MM.1S (cell line): ENCODE measurements around the gene SLC4A5.
"Not testable (repeated sequence)": the region's sequence is repeated elsewhere in the genome, so short reads cannot be mapped to it uniquely, and the experiment has no call there.

Source experiments
- DNase-seq: peaks from one replicate; pipeline ENCODE4 v3.0.0-alpha.2; 2015
- H2AFZ ChIP-seq: fragments of 300-600 bp; sonication (generic); 2 replicates; pipeline ENCODE4 v1.6.0; 2016; ENCODE audit warnings: antibody characterized with exemption, low read length
- H3F3A ChIP-seq: fragments of 300-600 bp; sonication (generic); 2 replicates; pipeline ENCODE4 v1.6.1; 2016; ENCODE audit warnings: mild to moderate bottlenecking, antibody characterized with exemption, low read length, moderate library complexity, mixed read lengths; ENCODE audit not compliant: insufficient read depth
- H3K27ac ChIP-seq: fragments of 300-600 bp; sonication (generic); 2 replicates; pipeline ENCODE4 v1.5.1; 2016; ENCODE audit warnings: mild to moderate bottlenecking, low read length
- H3K27me3 ChIP-seq: fragments of 300-600 bp; sonication (generic); replicated peaks from 2 replicates; pipeline ENCODE4 v1.6.0; 2016; ENCODE audit warnings: low read length; ENCODE audit not compliant: insufficient read depth
- H3K36me3 ChIP-seq: fragments of 300-600 bp; sonication (generic); replicated peaks from 2 replicates; pipeline ENCODE4 v1.6.1; 2016; ENCODE audit warnings: mild to moderate bottlenecking, low read length, mixed read lengths; ENCODE audit not compliant: insufficient read depth
- H3K4me1 ChIP-seq: fragments of 300-600 bp; sonication (generic); 2 replicates; pipeline ENCODE4 v1.6.1; 2016; ENCODE audit warnings: low read length, mixed read lengths
- H3K4me2 ChIP-seq: fragments of 300-600 bp; sonication (generic); 2 replicates; pipeline ENCODE4 v1.6.0; 2016; ENCODE audit warnings: low read depth, low read length
- H3K4me3 ChIP-seq: fragments of 300-600 bp; sonication (generic); 2 replicates; pipeline ENCODE4 v1.5.1; 2016; ENCODE audit warnings: low read length, mixed read lengths
- H3K79me2 ChIP-seq: fragments of 300-600 bp; sonication (generic); 2 replicates; pipeline ENCODE4 v1.6.1; 2016; ENCODE audit warnings: mixed run types, low read length, mixed read lengths
- H3K9ac ChIP-seq: fragments of 300-600 bp; sonication (generic); 2 replicates; pipeline ENCODE4 v1.6.1; 2016; ENCODE audit warnings: low read length, mixed read lengths
- H3K9me2 ChIP-seq: fragments of 300-600 bp; sonication (generic); replicated peaks from 2 replicates; pipeline ENCODE4 v1.6.1; 2016; ENCODE audit warnings: mild to moderate bottlenecking, low read length, mixed read lengths; ENCODE audit not compliant: insufficient read depth
- H3K9me3 ChIP-seq: fragments of 300-600 bp; sonication (generic); replicated peaks from 2 replicates; pipeline ENCODE4 v1.6.1; 2016; ENCODE audit warnings: mild to moderate bottlenecking, low read length, mixed read lengths; ENCODE audit not compliant: insufficient read depth
- H4K20me1 ChIP-seq: fragments of 300-600 bp; sonication (generic); 2 replicates; pipeline ENCODE4 v1.6.1; 2016; ENCODE audit warnings: mild to moderate bottlenecking, low read length, moderate library complexity, mixed read lengths; ENCODE audit not compliant: insufficient read depth
- EZH2 ChIP-seq: fragments of 300-600 bp; sonication (generic); optimal IDR thresholded peaks from 2 replicates; pipeline ENCODE3; 2017; ENCODE audit warnings: low read depth, mild to moderate bottlenecking, antibody characterized with exemption, low read length, mixed read lengths
- EZH2phosphoT487 ChIP-seq: fragments of 300-600 bp; sonication (generic); IDR thresholded peaks from 2 replicates; pipeline ENCODE4 v1.6.1; 2018; ENCODE audit warnings: antibody characterized with exemption, low read length
- TF ChIP-seq, protein P1 (sequence below): fragments of 300-600 bp; sonication (generic); IDR thresholded peaks from 2 replicates; pipeline ENCODE4 v1.5.1; 2016; ENCODE audit warnings: antibody characterized with exemption, low read length, mixed read lengths

The SLC4A5 gene

DNA sequence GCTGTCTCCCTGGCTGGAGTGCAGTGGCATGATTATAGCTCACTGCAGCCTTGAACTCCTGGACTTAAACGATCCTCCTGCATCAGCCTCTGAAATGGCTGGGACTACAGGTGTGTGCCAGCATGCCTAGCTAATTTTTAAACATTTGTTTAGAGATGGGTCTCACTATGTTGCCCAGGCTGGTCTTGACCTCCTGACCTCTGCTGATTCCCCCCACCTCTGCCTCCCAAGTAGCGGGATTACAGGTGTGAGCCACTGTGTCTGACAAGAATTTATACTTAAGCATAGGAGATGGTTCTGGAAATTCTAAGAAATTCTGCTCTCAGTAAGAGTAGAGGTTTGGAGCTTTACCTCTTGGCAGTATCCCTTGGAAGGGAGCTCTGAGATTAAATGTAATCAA, 126.6 kb downstream of the SLC4A5 start:
- Histone ChIP-seq H3K9me3 (no peaks in the 10 kb centered on the region), H3K79me2 (peaks cover 8% of the 10 kb centered on the region; the same call in 1 of the 2 replicates), H3K27ac (no peak overlapping the region), H3F3A (no peaks in the 10 kb centered on the region), H3K4me2 (no peak overlapping the region), H2AFZ (no peak overlapping the region), H3K4me3 (no peak overlapping the region), H3K9ac (no peak overlapping the region), H3K27me3 (no peaks in the 10 kb centered on the region), H3K9me2 (no peaks in the 10 kb centered on the region), H4K20me1 (no peaks in the 10 kb centered on the region), H3K4me1 (peaks cover 3% of the 10 kb centered on the region; the same call in 1 of the 2 replicates), H3K36me3 (peaks cover 8% of the 10 kb centered on the region; the same call in 1 of the 2 replicates)
- DNase-seq = no peak
- TF ChIP-seq EZH2 = no peak
- TF ChIP-seq EZH2phosphoT487 = no peak
- TF ChIP-seq, protein P1, sequence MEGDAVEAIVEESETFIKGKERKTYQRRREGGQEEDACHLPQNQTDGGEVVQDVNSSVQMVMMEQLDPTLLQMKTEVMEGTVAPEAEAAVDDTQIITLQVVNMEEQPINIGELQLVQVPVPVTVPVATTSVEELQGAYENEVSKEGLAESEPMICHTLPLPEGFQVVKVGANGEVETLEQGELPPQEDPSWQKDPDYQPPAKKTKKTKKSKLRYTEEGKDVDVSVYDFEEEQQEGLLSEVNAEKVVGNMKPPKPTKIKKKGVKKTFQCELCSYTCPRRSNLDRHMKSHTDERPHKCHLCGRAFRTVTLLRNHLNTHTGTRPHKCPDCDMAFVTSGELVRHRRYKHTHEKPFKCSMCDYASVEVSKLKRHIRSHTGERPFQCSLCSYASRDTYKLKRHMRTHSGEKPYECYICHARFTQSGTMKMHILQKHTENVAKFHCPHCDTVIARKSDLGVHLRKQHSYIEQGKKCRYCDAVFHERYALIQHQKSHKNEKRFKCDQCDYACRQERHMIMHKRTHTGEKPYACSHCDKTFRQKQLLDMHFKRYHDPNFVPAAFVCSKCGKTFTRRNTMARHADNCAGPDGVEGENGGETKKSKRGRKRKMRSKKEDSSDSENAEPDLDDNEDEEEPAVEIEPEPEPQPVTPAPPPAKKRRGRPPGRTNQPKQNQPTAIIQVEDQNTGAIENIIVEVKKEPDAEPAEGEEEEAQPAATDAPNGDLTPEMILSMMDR = no peak

DNA sequence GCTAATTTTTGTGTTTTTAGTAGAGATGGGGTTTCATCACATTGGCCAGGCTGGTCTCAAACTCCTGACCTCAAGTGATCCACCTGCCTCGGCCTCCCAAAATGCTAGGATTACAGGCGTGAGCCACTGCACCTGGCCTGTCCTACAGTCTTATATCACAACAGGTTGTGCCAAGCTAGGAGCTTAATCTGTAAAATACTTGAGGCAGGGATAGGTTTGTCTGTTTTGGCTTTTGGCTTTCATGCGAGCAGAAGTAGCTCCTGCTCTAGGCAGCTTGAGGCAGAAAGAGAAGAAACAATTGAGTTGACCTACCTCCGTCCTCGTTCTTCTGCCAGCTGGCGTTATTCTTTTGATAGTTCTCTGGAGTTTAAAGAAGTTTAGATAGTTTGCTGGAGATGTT, 127.4 kb downstream of the SLC4A5 start:
- not testable (repeated sequence) for DNase-seq, H2AFZ ChIP-seq, H3K27ac ChIP-seq, H3K4me1 ChIP-seq, H4K20me1 ChIP-seq, H3K9me2 ChIP-seq, H3K27me3 ChIP-seq, H3K4me2 ChIP-seq, H3K9ac ChIP-seq, H3K9me3 ChIP-seq, H3F3A ChIP-seq, H3K4me3 ChIP-seq
- Histone ChIP-seq H3K79me2 (peaks cover 14% of the 10 kb centered on the region; the same call in 1 of the 2 replicates), H3K36me3 (peaks cover 12% of the 10 kb centered on the region)

DNA sequence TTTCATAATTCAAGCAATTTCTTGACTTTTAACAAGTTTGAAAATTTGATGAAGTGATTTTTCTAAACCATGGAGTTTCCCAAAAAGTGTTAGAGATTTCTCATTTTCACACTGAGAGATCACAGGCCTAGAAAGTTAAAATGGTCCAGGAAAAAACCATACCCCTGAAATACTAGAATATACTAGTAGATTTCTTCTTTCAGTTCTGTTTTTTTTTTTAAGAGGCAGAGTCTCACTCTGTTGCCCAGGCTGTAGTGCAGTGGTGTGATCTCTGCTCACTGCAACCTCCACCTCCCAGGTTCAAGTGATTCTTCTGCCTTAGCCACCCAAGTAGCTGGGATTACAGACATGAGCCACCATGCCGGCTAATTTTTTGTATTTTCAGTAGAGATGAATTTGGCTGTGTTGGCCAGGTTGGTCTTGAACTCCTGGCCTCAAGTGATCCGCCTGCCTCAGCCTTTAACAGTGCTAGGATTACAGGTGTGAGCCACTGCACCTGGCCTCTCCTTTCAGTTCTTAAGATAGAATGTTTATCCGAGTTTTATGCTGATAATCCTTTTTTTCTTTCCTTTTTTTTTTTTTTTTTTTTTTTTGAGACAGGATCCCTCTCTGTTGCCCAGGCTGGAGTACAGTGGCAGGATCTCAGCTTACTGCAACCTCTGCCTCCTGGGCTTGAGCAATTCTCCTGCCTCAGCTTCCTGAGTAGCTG, 130.4 kb downstream of the SLC4A5 start:
- no peaks in the 10 kb centered on the region for H3K27me3 ChIP-seq
- no peaks in the 10 kb centered on the region for H3K9me3 ChIP-seq

More for the DNA sequence above, 130.4 kb downstream of the SLC4A5 start:
- no peak overlapping the region; the same call in 1 of the 2 replicates for H3K27ac ChIP-seq
- H2AFZ ChIP-seq = no peak overlapping the region
- no peak overlapping the region for H3K4me3 ChIP-seq
- no peak overlapping the region for H3K9ac ChIP-seq
- peaks cover 26% of the 10 kb centered on the region for H3K36me3 ChIP-seq
- no peaks in the 10 kb centered on the region for H3F3A ChIP-seq
- TF ChIP-seq, protein P1 = no peak
- TF ChIP-seq EZH2phosphoT487 = no peak
- TF ChIP-seq EZH2 = no peak
- H3K4me1 ChIP-seq = peaks cover 7% of the 10 kb centered on the region; the same call in 1 of the 2 replicates
- H3K4me2 ChIP-seq = no peak overlapping the region
- H3K79me2 ChIP-seq = peaks cover 42% of the 10 kb centered on the region
- H4K20me1 ChIP-seq = no peaks in the 10 kb centered on the region
- no peaks in the 10 kb centered on the region for H3K9me2 ChIP-seq
- DNase-seq = no peak
